Panc1 (cell line): ENCODE data around the gene CASP10. TPM values are rescaled to one million over a fixed set of nuclear protein-coding genes. Genes with fewer than 3 reads are reported as not detected.

Experiments
- ATAC-seq: fragments of 200-7000 bp; cut with Tn5 transposase; 2 replicates; pipeline ENCODE4 v1.9.1; 2020; ENCODE audit warnings: mild to moderate bottlenecking, moderate library complexity
- BruUV-seq: library from RNA; stranded (reverse); fragments of 400-500 nt; replicated peaks from 2 replicates; lab custom pipeline; 2021; lab: Mats Ljungman, UMichigan
- CTCF ChIA-PET: fragments of 300-600 bp; sonication (Branson Sonifier 250); formaldehyde crosslinking; loops from one replicate; lab custom pipeline; 2022; ENCODE audit warnings: antibody characterized with exemption; lab: Charles Lee
- POLR2A ChIA-PET: fragments of 300-600 bp; sonication (Branson Sonifier 250); formaldehyde crosslinking; loops from one replicate; lab custom pipeline; 2022; ENCODE audit warnings: antibody characterized with exemption; lab: Charles Lee
- DNase-seq: peaks from one replicate; pipeline ENCODE4 v3.0.0-alpha.2; 2010; ENCODE audit warnings: low read depth, low spot score
- H3K27ac ChIP-seq: 2 replicates; pipeline ENCODE4 v1.5.1; 2011; ENCODE audit warnings: mild to moderate bottlenecking, low read length, inconsistent platforms
- H3K27me3 ChIP-seq: fragments of 200-500 bp; sonication (Bioruptor generic); 2 replicates; pipeline ENCODE4 v1.6.0; 2014; ENCODE audit warnings: low read length, inconsistent platforms; ENCODE audit not compliant: control insufficient read depth, insufficient read depth
- H3K36me3 ChIP-seq: fragments of 200-500 bp; sonication (Bioruptor generic); 2 replicates; pipeline ENCODE4 v1.5.1; 2014; ENCODE audit warnings: inconsistent platforms, mild to moderate bottlenecking, low read length, moderate library complexity; ENCODE audit not compliant: control insufficient read depth, insufficient read depth
- H3K4me1 ChIP-seq: 2 replicates; pipeline ENCODE4 v1.5.1; 2011; ENCODE audit warnings: inconsistent platforms, mild to moderate bottlenecking, low read length, moderate library complexity; ENCODE audit not compliant: control insufficient read depth, insufficient read depth
- H3K4me3 ChIP-seq, 2 experiments: 2 replicates each; pipeline ENCODE4 v1.5.1; 2011 to 2012; ENCODE audit warnings: low read depth in 2 of 2, low read length in 2 of 2, mild to moderate bottlenecking in 2 of 2, inconsistent platforms in 1 of 2, moderate library complexity in 1 of 2
- H3K9me3 ChIP-seq: fragments of 200-500 bp; sonication (Bioruptor generic); 2 replicates; pipeline ENCODE4 v1.5.1; 2014; ENCODE audit warnings: low read depth, mild to moderate bottlenecking, inconsistent platforms, low read length, moderate library complexity; ENCODE audit not compliant: control insufficient read depth, insufficient read depth
- POLR2AphosphoS5 ChIP-seq: IDR thresholded peaks from 2 replicates; pipeline ENCODE4 v1.6.1; 2012; ENCODE audit warnings: mild to moderate bottlenecking, low read depth, low read length, moderate library complexity
- SIN3A ChIP-seq: IDR thresholded peaks from 2 replicates; pipeline ENCODE4 v1.6.1; 2012; ENCODE audit warnings: low read depth, mild to moderate bottlenecking, low read length, moderate library complexity, borderline replicate concordance; ENCODE audit not compliant: insufficient read depth
- TCF7L2 ChIP-seq: IDR thresholded peaks from 2 replicates; pipeline ENCODE4 v1.6.1; 2011; ENCODE audit warnings: mild to moderate bottlenecking, low read depth, low read length, inconsistent platforms
- in situ Hi-C: cut with HindIII; loops from 2 replicates; pipeline ENCODE4 v1.10.0; 2016; ENCODE audit warnings: low sequenced_read_pairs, low pct_unique_long_range_greater_than_20kb
- intact Hi-C: fragments of 100-400 bp; cut with micrococcal nuclease; formaldehyde crosslinking; loops from one replicate; pipeline ENCODE4 v1.10.0; 2022; ENCODE audit not compliant: unreplicated experiment
- total RNA-seq: library from RNA; stranded (reverse); gene quantifications from one replicate; pipeline ENCODE4 v1.2.1, GENCODE V29; 2021; ENCODE audit not compliant: unreplicated experiment
- TF ChIP-seq, protein P1 (sequence below), 2 experiments: IDR thresholded peaks; 2 replicates each; pipeline ENCODE4 v1.6.1; 2011 to 2012; ENCODE audit warnings: low read depth in 2 of 2, control low read depth in 1 of 2, low read length in 1 of 2, mild to moderate bottlenecking in 1 of 2, moderate library complexity in 1 of 2; ENCODE audit not compliant: insufficient read depth in 1 of 2
- TF ChIP-seq, protein P2 (sequence below): fragments of 450-650 bp; IDR thresholded peaks from 2 replicates; pipeline ENCODE4 v1.5.1; 2017; ENCODE audit warnings: mild to moderate bottlenecking

The CASP10 gene
- total RNA-seq, 1 experiment from 2014 or later, result 0.87 TPM

DNA sequence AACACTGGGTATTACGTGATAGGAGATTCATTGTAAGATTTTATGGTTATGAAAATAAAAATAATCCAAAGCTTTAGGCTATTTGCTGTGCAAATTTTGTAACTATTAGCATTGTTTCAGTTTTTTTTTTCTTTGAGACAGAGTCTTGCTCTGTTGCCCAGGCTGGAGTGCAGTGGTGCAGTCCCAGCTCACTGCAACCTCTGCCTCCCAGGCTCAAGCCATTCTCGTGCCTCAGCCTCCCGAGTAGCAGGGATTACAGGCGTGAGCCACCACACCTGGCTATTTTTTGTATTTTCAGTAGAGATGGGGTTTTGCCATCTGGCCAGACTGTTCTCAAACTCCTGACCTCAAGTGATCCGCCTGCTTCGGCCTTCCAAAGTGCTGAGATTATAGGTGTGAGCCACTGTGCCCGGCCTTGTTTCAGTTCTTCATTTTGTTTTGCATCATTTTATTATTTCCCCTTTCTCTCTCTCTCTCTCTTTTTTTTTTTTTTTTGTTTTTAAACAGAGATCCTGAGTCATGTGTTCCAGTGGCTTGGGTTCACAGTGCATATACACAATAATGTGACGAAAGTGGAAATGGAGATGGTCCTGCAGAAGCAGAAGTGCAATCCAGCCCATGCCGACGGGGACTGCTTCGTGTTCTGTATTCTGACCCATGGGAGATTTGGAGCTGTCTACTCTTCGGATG, 25.8 kb downstream of the CASP10 start:
- no peaks in the 10 kb centered on the region for H3K27me3 ChIP-seq
- intact Hi-C loops, result no loop called here
- H3K4me1 ChIP-seq, result no peaks in the 10 kb centered on the region
- in situ Hi-C loops, result no loop called here
- no peak overlapping the region for H3K27ac ChIP-seq
- ChIA-PET CTCF (no interaction called here), POLR2A (no interaction called here)
- H3K36me3 ChIP-seq, result no peaks in the 10 kb centered on the region
- no peak overlapping the region for H3K4me3 ChIP-seq
- H3K9me3 ChIP-seq, result no peaks in the 10 kb centered on the region
- TF ChIP-seq POLR2AphosphoS5, result no peak
- TF ChIP-seq, protein P1, sequence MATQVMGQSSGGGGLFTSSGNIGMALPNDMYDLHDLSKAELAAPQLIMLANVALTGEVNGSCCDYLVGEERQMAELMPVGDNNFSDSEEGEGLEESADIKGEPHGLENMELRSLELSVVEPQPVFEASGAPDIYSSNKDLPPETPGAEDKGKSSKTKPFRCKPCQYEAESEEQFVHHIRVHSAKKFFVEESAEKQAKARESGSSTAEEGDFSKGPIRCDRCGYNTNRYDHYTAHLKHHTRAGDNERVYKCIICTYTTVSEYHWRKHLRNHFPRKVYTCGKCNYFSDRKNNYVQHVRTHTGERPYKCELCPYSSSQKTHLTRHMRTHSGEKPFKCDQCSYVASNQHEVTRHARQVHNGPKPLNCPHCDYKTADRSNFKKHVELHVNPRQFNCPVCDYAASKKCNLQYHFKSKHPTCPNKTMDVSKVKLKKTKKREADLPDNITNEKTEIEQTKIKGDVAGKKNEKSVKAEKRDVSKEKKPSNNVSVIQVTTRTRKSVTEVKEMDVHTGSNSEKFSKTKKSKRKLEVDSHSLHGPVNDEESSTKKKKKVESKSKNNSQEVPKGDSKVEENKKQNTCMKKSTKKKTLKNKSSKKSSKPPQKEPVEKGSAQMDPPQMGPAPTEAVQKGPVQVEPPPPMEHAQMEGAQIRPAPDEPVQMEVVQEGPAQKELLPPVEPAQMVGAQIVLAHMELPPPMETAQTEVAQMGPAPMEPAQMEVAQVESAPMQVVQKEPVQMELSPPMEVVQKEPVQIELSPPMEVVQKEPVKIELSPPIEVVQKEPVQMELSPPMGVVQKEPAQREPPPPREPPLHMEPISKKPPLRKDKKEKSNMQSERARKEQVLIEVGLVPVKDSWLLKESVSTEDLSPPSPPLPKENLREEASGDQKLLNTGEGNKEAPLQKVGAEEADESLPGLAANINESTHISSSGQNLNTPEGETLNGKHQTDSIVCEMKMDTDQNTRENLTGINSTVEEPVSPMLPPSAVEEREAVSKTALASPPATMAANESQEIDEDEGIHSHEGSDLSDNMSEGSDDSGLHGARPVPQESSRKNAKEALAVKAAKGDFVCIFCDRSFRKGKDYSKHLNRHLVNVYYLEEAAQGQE (IDR thresholded peaks at IDR 0.05; ENCODE audit: insufficient read depth in 1 of 2, low read depth in 2 of 2, low read length in 1 of 2), result no peak
- ATAC-seq (no peak), DNase-seq (no peak)
- no TSS peak for BruUV-seq

DNA sequence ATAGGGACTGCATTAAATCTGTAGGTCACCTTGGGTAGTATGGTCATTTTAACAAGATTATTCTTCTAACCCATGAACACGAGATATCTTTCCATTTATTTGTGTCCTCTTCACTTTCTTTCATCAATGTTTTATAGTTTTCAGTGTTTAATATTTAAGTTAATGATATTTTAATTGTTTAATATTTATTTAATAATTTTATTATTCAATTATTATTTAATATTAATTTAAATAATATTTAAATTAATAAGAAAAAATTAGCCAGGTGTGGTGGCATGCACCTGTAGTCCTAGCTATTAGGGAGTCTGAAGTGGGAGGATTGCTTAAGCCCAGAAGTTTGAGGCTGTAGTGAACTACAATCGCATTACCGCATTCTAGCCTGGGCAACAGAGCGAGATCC, 33.0 kb downstream of the CASP10 start:
- ChIA-PET POLR2A (no interaction called here), CTCF (no interaction called here)
- ATAC-seq (no peak), DNase-seq (no peak)
- no peaks in the 10 kb centered on the region for H3K9me3 ChIP-seq
- BruUV-seq, result no TSS peak
- no peak for TF ChIP-seq POLR2AphosphoS5
- TF ChIP-seq SIN3A, result no peak
- TF ChIP-seq, protein P2, sequence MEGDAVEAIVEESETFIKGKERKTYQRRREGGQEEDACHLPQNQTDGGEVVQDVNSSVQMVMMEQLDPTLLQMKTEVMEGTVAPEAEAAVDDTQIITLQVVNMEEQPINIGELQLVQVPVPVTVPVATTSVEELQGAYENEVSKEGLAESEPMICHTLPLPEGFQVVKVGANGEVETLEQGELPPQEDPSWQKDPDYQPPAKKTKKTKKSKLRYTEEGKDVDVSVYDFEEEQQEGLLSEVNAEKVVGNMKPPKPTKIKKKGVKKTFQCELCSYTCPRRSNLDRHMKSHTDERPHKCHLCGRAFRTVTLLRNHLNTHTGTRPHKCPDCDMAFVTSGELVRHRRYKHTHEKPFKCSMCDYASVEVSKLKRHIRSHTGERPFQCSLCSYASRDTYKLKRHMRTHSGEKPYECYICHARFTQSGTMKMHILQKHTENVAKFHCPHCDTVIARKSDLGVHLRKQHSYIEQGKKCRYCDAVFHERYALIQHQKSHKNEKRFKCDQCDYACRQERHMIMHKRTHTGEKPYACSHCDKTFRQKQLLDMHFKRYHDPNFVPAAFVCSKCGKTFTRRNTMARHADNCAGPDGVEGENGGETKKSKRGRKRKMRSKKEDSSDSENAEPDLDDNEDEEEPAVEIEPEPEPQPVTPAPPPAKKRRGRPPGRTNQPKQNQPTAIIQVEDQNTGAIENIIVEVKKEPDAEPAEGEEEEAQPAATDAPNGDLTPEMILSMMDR, result no peak
- TF ChIP-seq, protein P1 (IDR thresholded peaks at IDR 0.05; ENCODE audit: insufficient read depth in 1 of 2, low read depth in 2 of 2, low read length in 1 of 2), result no peak
- no peak for TF ChIP-seq TCF7L2
- H3K27me3 ChIP-seq, result no peaks in the 10 kb centered on the region
- H3K36me3 ChIP-seq, result no peaks in the 10 kb centered on the region
- H3K27ac ChIP-seq, result no peak overlapping the region
- H3K4me1 ChIP-seq, result no peaks in the 10 kb centered on the region
- no peak overlapping the region for H3K4me3 ChIP-seq
- in situ Hi-C loops, result no loop called here
- intact Hi-C loops, result no loop called here
